ENCODE measurements around the gene DCC. TPM values are rescaled to one million over a fixed set of nuclear protein-coding genes. Genes with fewer than 3 reads are reported as not detected.

DCC gene
- total RNA-seq, 1 donor from 2014 or later = not detected

DNA sequence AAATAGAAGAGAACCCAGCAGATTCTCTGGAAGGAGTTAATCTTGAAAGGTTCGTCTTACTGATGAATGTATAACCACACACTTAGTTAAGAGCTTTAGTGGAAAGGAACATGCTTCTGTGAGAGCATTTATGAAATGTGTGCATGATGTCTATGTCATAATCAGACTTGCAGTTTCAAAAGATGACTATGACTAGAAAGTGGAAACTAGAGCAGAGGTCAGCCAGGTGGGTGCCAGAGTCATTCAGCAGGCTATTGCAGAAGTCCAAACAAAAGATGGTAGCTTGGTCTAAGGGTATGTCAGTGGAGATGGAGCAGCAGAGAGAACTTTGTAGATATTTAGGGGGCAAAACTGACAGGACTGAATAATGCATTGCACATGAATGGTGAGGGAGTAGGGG, 825.8 kb downstream of the DCC start:
- DNase-seq (ENCODE audit: low read depth) = no peak

DNA sequence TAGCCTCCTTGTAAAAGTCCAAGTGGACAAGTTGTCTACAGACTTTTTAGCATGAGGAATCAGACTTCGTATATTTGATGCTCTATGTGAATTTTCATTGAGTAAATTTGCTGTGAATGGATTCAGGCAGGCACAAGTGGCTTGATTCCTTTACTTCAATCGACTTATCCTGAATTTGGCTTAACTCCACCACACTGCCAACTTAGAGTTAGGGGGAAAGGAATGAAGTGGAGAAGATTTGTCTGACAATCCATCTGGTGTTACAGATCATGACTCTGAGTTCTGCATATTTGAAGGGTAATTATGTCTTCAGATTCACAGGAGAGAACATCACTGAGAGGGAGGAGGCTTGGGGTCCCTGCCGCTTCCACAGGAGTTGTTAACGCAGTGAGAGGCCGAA, 829.3 kb downstream of the DCC start:
- DNase-seq (ENCODE audit: low read depth) = no peak

DNA sequence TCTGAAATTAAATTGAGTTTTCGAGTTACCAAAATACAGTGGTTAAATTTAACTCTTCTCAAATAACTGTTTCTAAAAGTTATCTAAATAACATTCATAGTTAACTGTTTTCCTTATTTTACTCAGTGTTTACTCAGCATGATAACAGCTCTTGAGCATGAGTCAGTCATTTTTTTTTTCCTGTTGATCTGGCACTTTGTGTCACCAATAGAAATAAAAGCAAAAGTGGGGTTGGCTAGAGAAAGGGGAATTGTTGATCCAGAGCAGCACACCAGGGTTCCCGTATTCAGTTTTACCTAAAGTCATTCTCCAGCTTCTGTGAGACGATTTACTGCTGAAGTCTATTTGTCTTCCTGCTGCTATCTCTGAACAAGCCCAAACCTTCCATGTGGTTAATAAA, 851.6 kb downstream of the DCC start:
- DNase-seq (ENCODE audit: low read depth) = no peak

- no peak for DNase-seq (ENCODE audit: low read depth)
These were observed 853.9 kb downstream of the DCC start for GRCh38 chr18:53193870-53194269.

DNA sequence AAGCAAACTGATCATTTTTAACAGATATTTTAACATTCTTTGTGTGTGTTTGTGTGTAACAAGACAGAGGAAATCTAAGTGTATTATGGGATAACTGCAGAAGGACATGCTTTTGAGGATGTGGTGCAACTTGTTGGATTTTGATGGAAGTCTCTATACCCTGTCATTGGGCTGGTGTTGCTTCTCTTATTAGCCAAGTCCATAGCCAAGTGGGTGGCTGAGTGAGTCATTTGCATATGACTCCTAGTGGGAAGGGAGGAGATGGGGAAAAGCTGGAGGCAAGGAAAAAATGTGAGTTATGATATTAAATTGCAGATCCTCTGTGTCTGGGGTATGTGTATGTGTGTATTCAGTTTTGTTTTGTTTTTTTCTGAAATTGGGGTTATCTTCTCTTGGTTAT, 879.9 kb downstream of the DCC start:
- no peak for DNase-seq (ENCODE audit: low read depth)

DNA sequence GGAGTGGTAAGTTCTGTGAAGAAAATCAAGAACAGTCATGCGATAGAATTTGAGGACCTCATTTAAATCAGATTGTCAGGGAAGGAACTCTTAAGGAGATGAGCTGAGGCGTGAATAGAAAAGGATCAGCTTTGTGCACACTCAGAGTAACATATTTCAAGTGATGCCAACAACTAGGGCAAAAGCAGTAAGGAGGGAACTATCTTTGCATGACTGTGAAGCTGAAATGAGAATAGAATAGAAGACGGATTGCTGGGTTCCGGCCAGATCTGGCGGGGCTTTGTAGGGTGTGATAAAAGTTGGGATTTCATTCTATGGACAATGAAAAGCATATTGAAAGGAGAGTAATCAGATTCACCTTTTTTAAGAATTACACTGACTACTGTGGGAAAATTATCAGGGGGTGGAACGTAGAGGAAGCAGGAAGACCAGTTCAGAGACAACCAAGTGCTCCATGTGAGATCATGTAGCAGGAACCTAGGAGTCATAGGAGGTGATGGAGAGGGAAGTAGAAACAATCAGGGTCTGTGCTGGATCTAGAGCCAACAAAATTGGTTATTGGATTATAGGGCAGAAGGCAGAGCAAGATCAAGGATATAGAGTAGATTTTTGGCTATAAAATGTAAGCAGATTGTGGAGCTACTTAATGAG, 884.3 kb downstream of the DCC start:
- DNase-seq (ENCODE audit: low read depth) = no peak

DNA sequence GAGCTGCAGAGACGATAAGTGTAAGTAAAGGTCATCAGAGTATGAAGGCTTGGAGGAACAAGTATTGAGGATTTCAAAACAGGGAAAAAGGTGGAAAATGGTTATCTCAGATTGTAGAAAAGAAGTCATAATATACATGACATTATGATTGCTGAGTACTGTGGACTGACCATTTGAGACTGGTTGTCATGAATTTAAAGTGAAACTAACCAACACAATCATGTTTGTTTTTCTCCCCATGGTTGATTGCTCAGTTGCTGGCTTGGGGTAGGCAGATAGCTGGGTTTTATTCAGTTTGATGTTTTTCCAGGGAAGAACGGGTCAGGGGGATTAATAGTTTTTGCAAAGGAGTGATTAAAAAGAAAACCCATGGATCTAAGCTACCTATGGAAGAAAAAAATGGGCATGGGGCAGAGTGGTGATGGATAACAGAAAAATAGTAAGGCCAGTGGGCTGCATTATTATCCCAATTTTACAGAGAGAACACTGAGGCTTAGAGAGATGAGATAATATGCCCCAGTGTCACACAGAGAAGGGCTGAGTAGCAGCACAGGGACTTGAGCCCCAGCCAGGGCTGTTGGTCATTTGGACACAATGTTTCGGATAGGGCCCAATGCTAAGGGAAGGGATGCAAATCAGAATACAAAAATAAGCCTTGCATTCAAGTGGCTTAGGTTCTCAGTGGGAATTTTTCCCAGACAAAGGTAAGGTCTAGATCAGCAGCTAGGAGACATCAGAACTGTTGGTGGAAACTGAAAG, 885.7 kb downstream of the DCC start:
- DNase-seq (ENCODE audit: low read depth) = no peak

GRCh38 chr18:53234610-53235009, 894.6 kb downstream of the DCC start:
- DNase-seq (ENCODE audit: low read depth) = no peak

GRCh38 chr18:53241161-53241560, 901.2 kb downstream of the DCC start:
- no peak for DNase-seq (ENCODE audit: low read depth)

DNA sequence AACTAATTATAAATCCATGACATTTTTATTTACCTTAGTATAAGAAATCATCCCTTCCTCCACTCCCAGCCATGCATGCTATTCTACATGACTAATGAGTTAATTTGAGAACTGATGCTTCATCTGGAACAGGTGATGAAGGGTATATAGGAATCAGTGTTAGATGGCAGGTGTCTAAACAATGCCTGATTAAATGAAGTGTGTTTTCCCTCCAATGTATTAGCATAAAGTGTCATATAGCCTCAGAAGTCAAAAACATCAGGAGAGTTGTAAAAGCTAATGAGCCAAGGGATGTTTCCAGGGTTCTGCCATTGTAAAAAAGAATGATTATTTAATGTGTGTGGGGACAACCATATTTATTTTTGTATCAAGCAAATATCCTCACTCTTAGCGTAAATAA, 913.8 kb downstream of the DCC start:
- DNase-seq (ENCODE audit: low read depth) = no peak

DNA sequence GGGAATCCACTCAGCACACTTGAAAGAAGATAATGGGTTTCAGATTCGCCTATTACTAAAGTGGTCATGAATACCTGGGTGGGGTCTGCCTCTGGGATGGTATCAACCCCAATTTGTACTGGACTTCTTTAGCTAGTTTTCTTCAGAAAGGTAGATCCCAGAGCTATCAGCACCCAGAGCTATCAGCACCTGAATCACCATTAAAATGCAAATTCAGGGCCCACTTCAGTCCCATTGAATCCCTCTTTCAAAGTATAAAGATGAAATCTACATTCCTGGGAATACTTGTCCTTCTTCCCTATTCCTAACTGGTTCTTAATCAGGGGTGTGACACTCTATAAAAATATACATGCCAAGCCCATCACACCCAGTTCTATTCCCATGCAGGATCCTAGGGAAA, 914.3 kb downstream of the DCC start:
- no peak for DNase-seq (ENCODE audit: low read depth)

- no peak for DNase-seq (ENCODE audit: low read depth)
These were observed 921.2 kb downstream of the DCC start for GRCh38 chr18:53261241-53261640.

DNA sequence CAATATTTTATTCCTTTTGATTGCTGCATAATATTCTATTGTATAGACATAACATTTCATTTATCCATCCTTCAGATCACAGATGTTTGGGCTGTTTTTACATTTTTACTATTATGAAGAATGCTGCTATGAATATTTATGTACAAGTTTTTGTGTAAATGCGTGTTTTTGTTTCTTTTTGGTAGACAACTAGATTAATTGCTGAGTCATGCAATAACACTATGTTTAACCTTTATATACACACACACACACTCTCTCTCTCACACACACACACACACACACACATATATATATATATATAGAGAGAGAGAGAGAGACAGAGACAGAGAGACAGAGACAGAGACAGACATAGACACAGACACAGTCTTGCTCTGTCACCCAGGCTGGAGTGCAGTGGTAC, 926.9 kb downstream of the DCC start:
- DNase-seq (ENCODE audit: low read depth) = no peak

DNA sequence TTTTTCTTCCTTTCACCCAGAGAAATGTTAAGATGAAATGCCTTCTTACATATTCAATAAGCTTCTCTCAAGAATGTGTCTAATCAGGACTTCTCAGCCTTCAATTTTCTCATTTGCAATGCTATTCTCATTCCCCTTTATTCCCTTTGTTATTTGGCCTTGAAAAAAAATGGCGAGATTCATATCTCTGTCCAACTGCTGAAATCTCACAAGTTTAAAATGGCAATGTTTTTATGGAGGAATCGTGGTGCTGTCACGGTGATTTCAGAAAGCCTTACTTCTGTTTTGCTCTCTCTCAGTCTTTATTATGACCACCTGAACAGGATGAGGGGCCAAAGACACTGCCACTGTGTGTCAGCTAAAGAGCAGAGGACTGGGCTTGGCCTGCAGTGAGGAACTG, 928.5 kb downstream of the DCC start:
- DNase-seq (ENCODE audit: low read depth) = no peak

GRCh38 chr18:53281406-53281805, 941.4 kb downstream of the DCC start:
- no peak for DNase-seq (ENCODE audit: low read depth)

DNA sequence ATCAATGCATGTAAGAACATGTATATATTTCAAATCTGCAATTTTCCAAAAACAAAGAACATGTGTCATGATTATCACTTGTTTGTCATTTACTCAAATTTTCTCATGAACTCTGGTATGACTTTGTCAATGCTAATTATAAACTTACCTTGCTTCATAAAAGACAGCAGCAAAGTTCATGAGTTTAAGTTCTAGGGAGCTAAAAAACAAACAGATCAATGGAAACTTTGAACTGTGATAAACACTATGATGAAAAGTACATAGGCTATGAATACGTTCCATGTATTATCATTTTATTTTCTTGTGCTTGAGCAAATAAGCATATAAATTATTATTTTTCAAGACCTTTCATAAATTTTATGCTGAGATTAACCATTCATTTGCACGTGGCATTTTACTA, 943.7 kb downstream of the DCC start:
- DNase-seq (ENCODE audit: low read depth) = no peak

GRCh38 chr18:53305461-53305860, 965.5 kb downstream of the DCC start:
- no peak for DNase-seq (ENCODE audit: low read depth)

DNA sequence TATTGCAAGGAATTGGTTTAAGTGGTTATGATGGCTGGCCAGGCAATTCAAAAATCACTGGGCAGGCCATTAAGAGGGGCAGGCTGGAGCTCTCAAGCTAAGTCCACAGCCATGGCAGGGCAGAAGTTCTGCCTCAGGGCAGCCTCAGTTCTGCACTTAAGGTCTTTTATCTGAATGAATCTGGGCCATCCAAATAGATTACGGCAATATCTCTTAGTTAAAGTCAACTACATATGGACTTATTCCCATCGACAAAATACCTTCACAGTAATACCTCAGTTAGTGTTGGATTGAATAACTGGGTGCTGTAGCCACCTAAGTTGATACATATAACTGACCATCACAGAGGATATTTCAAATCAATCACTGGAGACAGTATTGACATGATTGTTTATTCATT, 979.6 kb downstream of the DCC start:
- no peak for DNase-seq (ENCODE audit: low read depth)

DNA sequence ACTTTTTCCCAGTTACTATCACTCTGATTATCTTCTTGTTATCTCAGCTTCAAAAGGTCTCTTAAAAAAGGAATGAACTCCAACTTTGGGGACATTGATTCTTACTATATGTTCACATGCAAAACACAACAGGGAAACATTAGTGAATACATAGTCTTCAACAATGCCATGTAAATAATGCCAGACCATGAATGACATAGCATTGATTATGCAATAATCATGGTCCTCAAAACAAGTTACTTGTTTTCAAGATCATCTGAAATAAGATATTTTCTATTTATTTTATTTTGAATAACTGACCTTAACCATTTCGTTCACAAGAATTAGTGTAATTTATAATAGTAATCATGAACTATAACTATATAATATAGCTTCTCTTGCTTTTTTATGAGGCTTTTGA, 982.2 kb downstream of the DCC start:
- DNase-seq (ENCODE audit: low read depth) = no peak

DNA sequence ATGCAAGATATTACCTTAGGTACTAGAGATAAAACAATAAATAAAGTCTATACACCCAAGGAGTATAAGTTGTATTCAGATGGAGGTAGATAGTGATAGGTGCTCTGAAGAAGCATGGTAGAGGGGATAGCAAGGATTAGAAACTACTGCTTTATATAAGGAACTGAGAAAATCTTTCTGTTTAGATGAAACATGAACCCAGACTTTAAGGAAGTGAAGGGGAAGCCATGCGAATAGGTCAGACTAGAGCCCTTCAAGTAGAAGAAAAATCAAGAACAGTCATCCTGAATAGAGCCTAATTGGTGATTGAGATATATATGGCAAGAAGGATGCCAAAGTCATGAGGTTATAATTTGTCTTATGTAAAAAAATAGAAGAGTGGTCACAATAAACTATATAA, 984.4 kb downstream of the DCC start:
- DNase-seq (ENCODE audit: low read depth) = no peak

- DNase-seq (ENCODE audit: low read depth) = no peak
These were observed 1020.8 kb downstream of the DCC start for GRCh38 chr18:53360501-53361443.

DNA sequence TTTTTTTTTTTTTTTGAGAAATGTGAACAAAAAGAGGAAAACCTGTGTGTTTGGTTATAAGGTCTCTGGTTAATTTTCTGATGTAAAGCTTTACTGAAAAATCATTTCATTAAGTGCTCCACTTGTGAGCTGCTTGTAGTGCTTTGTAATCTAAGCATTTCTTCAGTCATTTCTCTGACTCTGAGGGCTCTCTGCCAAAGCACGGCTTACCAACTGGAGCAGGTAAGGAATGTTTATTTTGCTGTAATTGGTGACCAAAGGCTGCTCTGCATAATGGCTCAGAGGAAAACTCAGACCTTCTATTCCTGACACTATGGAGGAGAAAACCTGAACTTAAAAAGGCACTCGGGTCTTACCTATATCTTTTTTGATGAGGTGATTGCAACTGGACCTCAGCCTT, 1035.6 kb downstream of the DCC start:
- DNase-seq (ENCODE audit: low read depth) = no peak
